HCT116 (cell line): ENCODE data around the gene PCDH9. TPM values are rescaled to one million over a fixed set of nuclear protein-coding genes. Genes with fewer than 3 reads are reported as not detected.

Source experiments
- ATAC-seq: fragments of 200-7000 bp; cut with Tn5 transposase; 2 replicates; pipeline ENCODE4 v1.9.1; 2020; ENCODE audit warnings: mild to moderate bottlenecking, moderate library complexity
- BruUV-seq: library from RNA; stranded (reverse); fragments of 400-500 nt; replicated peaks from 2 replicates; lab custom pipeline; 2021; lab: Mats Ljungman, UMichigan
- CTCF ChIA-PET: fragments of 300-600 bp; sonication (Branson Sonifier 250); formaldehyde crosslinking; loops from one replicate; lab custom pipeline; 2021; ENCODE audit warnings: antibody characterized with exemption; lab: Charles Lee
- POLR2A ChIA-PET: fragments of 300-600, 350-600 bp; sonication (Branson Sonifier 250); formaldehyde crosslinking; loops from one replicate; lab custom pipeline; 2021; ENCODE audit warnings: antibody characterized with exemption; lab: Charles Lee
- RAD21 ChIA-PET, 2 experiments: fragments of 300-600 bp; sonication (Branson Sonifier 250); formaldehyde crosslinking; loops; one replicate each; lab custom pipeline; 2023; ENCODE audit warnings: low total read pairs in 2 of 2; ENCODE audit not compliant: uncharacterized antibody in 2 of 2, unreplicated experiment in 2 of 2, low non-redundant PET in 1 of 2; lab: Charles Lee
- DNase-seq: peaks from one replicate; pipeline ENCODE4 v3.0.0-alpha.2; 2010; ENCODE audit warnings: low read depth, low spot score
- H2AFZ ChIP-seq: fragments of 200-600 bp; shearing (Covaris generic), sonication (generic); 2 replicates; pipeline ENCODE4 v1.6.1; 2017; ENCODE audit warnings: low read depth, mixed run types, mixed read lengths, antibody characterized with exemption, low read length; ENCODE audit not compliant: poor library complexity, severe bottlenecking
- H3K27ac ChIP-seq: 2 replicates; pipeline ENCODE4 v1.5.1; 2012; ENCODE audit warnings: low read depth, low read length
- H3K27me3 ChIP-seq: fragments of 200-600 bp; sonication (generic); 2 replicates; pipeline ENCODE4 v1.6.1; 2016; ENCODE audit warnings: mixed run types, low read length, mixed read lengths; ENCODE audit not compliant: insufficient read depth
- H3K36me3 ChIP-seq, 2 experiments: fragments of 200-500 bp in 1 of 2; fragments of 200-600 bp in 1 of 2; sonication (Bioruptor generic) in 1 of 2; sonication (generic) in 1 of 2; 2 replicates each; pipeline versions ENCODE4 v1.5.1 to v1.6.1; 2014 to 2016; ENCODE audit warnings: low read length in 2 of 2, inconsistent platforms in 1 of 2, mixed read lengths in 1 of 2, mixed run types in 1 of 2; ENCODE audit not compliant: insufficient read depth in 2 of 2, control insufficient read depth in 1 of 2
- H3K4me1 ChIP-seq, 2 experiments: fragments of 200-600 bp in 1 of 2; sonication (generic) in 1 of 2; 2 replicates each; pipeline versions ENCODE4 v1.5.1 to v1.6.1; 2012 to 2017; ENCODE audit warnings: low read length in 2 of 2, inconsistent platforms in 1 of 2, mild to moderate bottlenecking in 1 of 2, mixed read lengths in 1 of 2, mixed run types in 1 of 2, moderate library complexity in 1 of 2; ENCODE audit not compliant: insufficient read depth in 2 of 2, control insufficient read depth in 1 of 2
- H3K4me2 ChIP-seq: fragments of 200-600 bp; sonication (generic); 2 replicates; pipeline ENCODE4 v1.6.1; 2017; ENCODE audit warnings: mixed run types, low read length, mixed read lengths
- H3K4me3 ChIP-seq, 2 experiments: fragments of 200-600 bp in 1 of 2; sonication (generic) in 1 of 2; replicated peaks in 1 of 2; 2 replicates each; pipeline ENCODE4 v1.5.1; 2011 to 2016; ENCODE audit warnings: low read length in 2 of 2, control low read depth in 1 of 2, low read depth in 1 of 2, mild to moderate bottlenecking in 1 of 2, mixed read lengths in 1 of 2, mixed run types in 1 of 2
- H3K79me2 ChIP-seq: fragments of 200-600 bp; sonication (generic); 2 replicates; pipeline ENCODE4 v1.6.1; 2017; ENCODE audit warnings: mild to moderate bottlenecking, mixed run types, low read length, moderate library complexity, mixed read lengths; ENCODE audit not compliant: insufficient read depth
- H3K9ac ChIP-seq: fragments of 200-600 bp; sonication (generic); 2 replicates; pipeline ENCODE4 v1.6.1; 2016; ENCODE audit warnings: low read length, mixed read lengths
- H3K9me2 ChIP-seq: fragments of 200-600 bp; sonication (generic), shearing (Covaris generic); 2 replicates; pipeline ENCODE4 v1.6.1; 2017; ENCODE audit warnings: mixed run types, mild to moderate bottlenecking, moderate library complexity; ENCODE audit not compliant: insufficient read depth
- H3K9me3 ChIP-seq, 2 experiments: fragments of 200-500 bp in 1 of 2; fragments of 200-600 bp in 1 of 2; sonication (Bioruptor generic) in 1 of 2; sonication (generic) in 1 of 2; 2 replicates each; pipeline ENCODE4 v1.6.1; 2014 to 2017; ENCODE audit warnings: low read length in 2 of 2, mixed read lengths in 2 of 2, inconsistent platforms in 1 of 2, low read depth in 1 of 2, mild to moderate bottlenecking in 1 of 2, mixed run types in 1 of 2, moderate library complexity in 1 of 2; ENCODE audit not compliant: control insufficient read depth in 1 of 2, insufficient read depth in 1 of 2
- H4K20me1 ChIP-seq: fragments of 200-600 bp; sonication (generic), shearing (Covaris generic); 2 replicates; pipeline ENCODE4 v1.6.1; 2017; ENCODE audit warnings: mixed run types, mild to moderate bottlenecking, moderate library complexity; ENCODE audit not compliant: insufficient read depth
- ATF3 ChIP-seq: IDR thresholded peaks from 2 replicates; pipeline ENCODE4 v1.6.1; 2012
- CBX3 ChIP-seq: IDR thresholded peaks from 2 replicates; pipeline ENCODE4 v1.6.1; 2012; ENCODE audit warnings: low read depth
- CEBPB ChIP-seq: IDR thresholded peaks from 2 replicates; pipeline ENCODE4 v1.6.1; 2012; ENCODE audit warnings: low read depth
- EZH2 ChIP-seq: fragments of 200-600 bp; sonication (generic); IDR thresholded peaks from 2 replicates; pipeline ENCODE4 v1.6.1; 2017; ENCODE audit warnings: antibody characterized with exemption, mixed run types
- FOSL1 ChIP-seq: IDR thresholded peaks from 2 replicates; pipeline ENCODE4 v1.6.1; 2012; ENCODE audit warnings: low read depth
- POLR2AphosphoS5 ChIP-seq: IDR thresholded peaks from 2 replicates; pipeline ENCODE4 v1.6.1; 2011; ENCODE audit warnings: mild to moderate bottlenecking, low read depth, low read length, moderate library complexity
- RAD21 ChIP-seq: IDR thresholded peaks from 2 replicates; pipeline ENCODE4 v1.6.1; 2012; ENCODE audit warnings: low read depth, mild to moderate bottlenecking
- SP1 ChIP-seq: IDR thresholded peaks from 2 replicates; pipeline ENCODE4 v1.6.1; 2012; ENCODE audit warnings: low read depth
- SRF ChIP-seq: IDR thresholded peaks from 2 replicates; pipeline ENCODE4 v1.6.1; 2012; ENCODE audit warnings: low read depth
- TCF7L2 ChIP-seq: IDR thresholded peaks from 2 replicates; pipeline ENCODE4 v1.7.0; 2011; ENCODE audit warnings: borderline replicate concordance, inconsistent platforms; ENCODE audit not compliant: insufficient read depth, insufficient read length; ENCODE audit errors: extremely low read depth
- YY1 ChIP-seq: IDR thresholded peaks from 2 replicates; pipeline ENCODE4 v1.6.1; 2011; ENCODE audit warnings: low read length, low read depth, moderate library complexity, mild to moderate bottlenecking; ENCODE audit not compliant: insufficient replicate concordance; ENCODE audit errors: extremely low read depth
- ZFX ChIP-seq: fragments of 450-650 bp; IDR thresholded peaks from 2 replicates; pipeline ENCODE4 v1.6.1; 2017
- intact Hi-C: fragments of 100-400 bp; cut with micrococcal nuclease; formaldehyde crosslinking; loops from 2 replicates; pipeline ENCODE4 v1.10.0; 2022
- total RNA-seq: library from RNA; stranded (reverse); gene quantifications from one replicate; pipeline ENCODE4 v1.2.1, GENCODE V29; 2021; ENCODE audit not compliant: unreplicated experiment
- TF ChIP-seq, protein P1 (sequence below): IDR thresholded peaks from 2 replicates; pipeline ENCODE4 v1.6.1; 2012; ENCODE audit warnings: low read depth

PCDH9 gene
- total RNA-seq, 1 experiment from 2014 or later: 0.02 TPM

GRCh38 chr13:66462187-66462586 lies 767.9 kb downstream of the PCDH9 start:
- H3K4me3 ChIP-seq: no peak overlapping the region
- RAD21 ChIA-PET: no interaction called here

More at GRCh38 chr13:66462187-66462586, 767.9 kb downstream of the PCDH9 start:
- Histone ChIP-seq H3K9me2 (no peaks in the 10 kb centered on the region), H3K9me3 (no peaks in the 10 kb centered on the region), H4K20me1 (no peaks in the 10 kb centered on the region), H3K36me3 (no peaks in the 10 kb centered on the region), H3K79me2 (no peaks in the 10 kb centered on the region), H3K4me2 (no peak overlapping the region), H3K9ac (no peak overlapping the region), H3K27ac (no peak overlapping the region), H3K27me3 (no peaks in the 10 kb centered on the region), H3K4me1 (no peaks in the 10 kb centered on the region), H2AFZ (no peak overlapping the region)
- no TSS peak for BruUV-seq
- ChIA-PET CTCF (no interaction called here), POLR2A (no interaction called here)
- TF ChIP-seq CBX3: no peak
- no peak for TF ChIP-seq RAD21
- no peak for TF ChIP-seq ZFX
- no peak for TF ChIP-seq ATF3
- TF ChIP-seq CEBPB: no peak
- no peak for TF ChIP-seq TCF7L2
- TF ChIP-seq YY1: no peak
- TF ChIP-seq EZH2: no peak
- TF ChIP-seq, protein P1, sequence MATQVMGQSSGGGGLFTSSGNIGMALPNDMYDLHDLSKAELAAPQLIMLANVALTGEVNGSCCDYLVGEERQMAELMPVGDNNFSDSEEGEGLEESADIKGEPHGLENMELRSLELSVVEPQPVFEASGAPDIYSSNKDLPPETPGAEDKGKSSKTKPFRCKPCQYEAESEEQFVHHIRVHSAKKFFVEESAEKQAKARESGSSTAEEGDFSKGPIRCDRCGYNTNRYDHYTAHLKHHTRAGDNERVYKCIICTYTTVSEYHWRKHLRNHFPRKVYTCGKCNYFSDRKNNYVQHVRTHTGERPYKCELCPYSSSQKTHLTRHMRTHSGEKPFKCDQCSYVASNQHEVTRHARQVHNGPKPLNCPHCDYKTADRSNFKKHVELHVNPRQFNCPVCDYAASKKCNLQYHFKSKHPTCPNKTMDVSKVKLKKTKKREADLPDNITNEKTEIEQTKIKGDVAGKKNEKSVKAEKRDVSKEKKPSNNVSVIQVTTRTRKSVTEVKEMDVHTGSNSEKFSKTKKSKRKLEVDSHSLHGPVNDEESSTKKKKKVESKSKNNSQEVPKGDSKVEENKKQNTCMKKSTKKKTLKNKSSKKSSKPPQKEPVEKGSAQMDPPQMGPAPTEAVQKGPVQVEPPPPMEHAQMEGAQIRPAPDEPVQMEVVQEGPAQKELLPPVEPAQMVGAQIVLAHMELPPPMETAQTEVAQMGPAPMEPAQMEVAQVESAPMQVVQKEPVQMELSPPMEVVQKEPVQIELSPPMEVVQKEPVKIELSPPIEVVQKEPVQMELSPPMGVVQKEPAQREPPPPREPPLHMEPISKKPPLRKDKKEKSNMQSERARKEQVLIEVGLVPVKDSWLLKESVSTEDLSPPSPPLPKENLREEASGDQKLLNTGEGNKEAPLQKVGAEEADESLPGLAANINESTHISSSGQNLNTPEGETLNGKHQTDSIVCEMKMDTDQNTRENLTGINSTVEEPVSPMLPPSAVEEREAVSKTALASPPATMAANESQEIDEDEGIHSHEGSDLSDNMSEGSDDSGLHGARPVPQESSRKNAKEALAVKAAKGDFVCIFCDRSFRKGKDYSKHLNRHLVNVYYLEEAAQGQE: no peak
- TF ChIP-seq SRF: no peak
- no peak for TF ChIP-seq SP1
- no peak for TF ChIP-seq FOSL1
- no peak for TF ChIP-seq POLR2AphosphoS5
- DNase-seq: no peak
- ATAC-seq: no peak
- intact Hi-C loops: no loop called here
